Right lobe of liver (tissue), 4 donors: ENCODE data around the gene BLOC1S4.

ENCODE experiments used
- CTCF ChIP-seq, 4 donors: fragments of 200-600 bp in 3 of 4; fragments of 450-650 bp in 1 of 4; IDR thresholded peaks; one replicate each; pipeline versions ENCODE4 v1.5.1 to v1.8.0; 2016 to 2022; ENCODE audit warnings: antibody characterized with exemption in 4 of 4, mild to moderate bottlenecking in 2 of 4
- POLR2A ChIP-seq: fragments of 450-650 bp; IDR thresholded peaks from one replicate; pipeline ENCODE4 v1.6.1; 2017; ENCODE audit warnings: antibody characterized with exemption, mild to moderate bottlenecking
- donor health status: DM: no; HTN: no; CAD: no.
- donor health status: DM: no; HTN: no; CAD: no.
- donor health status: DM: no; HTN: yes; CAD: no.

GRCh38 chr4:6739920-6740319 lies 23.9 kb downstream of the BLOC1S4 start:
- TF ChIP-seq CTCF (IDR thresholded peaks at IDR 0.05) (no peak), POLR2A (no peak)
